ENCODE measurements around the gene SCRN3. TPM values are rescaled to one million over a fixed set of nuclear protein-coding genes. Genes with fewer than 3 reads are reported as not detected.
"Not testable (repeated sequence)": the region's sequence is repeated elsewhere in the genome, so short reads cannot be mapped to it uniquely, and the experiment has no call there.

SCRN3 gene
- polyA plus RNA-seq, 1 donor from 2014 or later, result 57.1 TPM

DNA sequence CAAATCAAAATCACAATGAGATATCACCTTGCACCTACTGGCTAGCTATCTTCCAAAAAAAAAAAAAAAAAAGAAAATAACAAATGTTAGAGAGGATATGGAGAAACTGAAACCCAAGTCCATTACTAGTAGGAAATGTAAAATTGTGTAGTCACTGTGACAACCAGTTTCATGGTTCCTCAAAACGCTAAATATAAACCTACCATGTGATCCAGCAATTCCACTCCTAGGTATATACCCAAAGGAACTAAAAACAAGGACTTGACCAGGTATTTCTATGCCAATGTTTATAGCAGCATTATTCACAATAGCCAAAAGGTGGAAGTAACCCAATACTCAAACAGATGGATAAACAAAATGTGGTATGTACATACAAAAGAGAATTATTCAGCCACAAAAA, 11.7 kb upstream of the SCRN3 start:
- Histone ChIP-seq H3F3A (ENCODE audit: insufficient read depth, low read length, poor library complexity, severe bottlenecking) (no peaks in the 10 kb centered on the region), H4K20me1 (ENCODE audit: insufficient read depth) (no peaks in the 10 kb centered on the region), H3K4me3 (ENCODE audit: low read length) (no peak overlapping the region), H3K27ac (ENCODE audit: low read length) (no peak overlapping the region), H3K36me3 (ENCODE audit: insufficient read depth, low read length) (no peaks in the 10 kb centered on the region), H3K27me3 (ENCODE audit: insufficient read depth, low read depth, low read length) (no peaks in the 10 kb centered on the region), H3K79me2 (replicated peaks; ENCODE audit: insufficient read depth, low read length) (peaks cover 6% of the 10 kb centered on the region), H3K4me2 (ENCODE audit: low read length) (no peak overlapping the region), H3K9me3 (ENCODE audit: low read length) (no peaks in the 10 kb centered on the region), H2AFZ (ENCODE audit: low read depth, low read length) (no peak overlapping the region), H3K9ac (ENCODE audit: low read length) (no peak overlapping the region), H3K9me2 (ENCODE audit: insufficient read depth, low read length) (no peaks in the 10 kb centered on the region)
- TF ChIP-seq EP300 (conservative IDR thresholded peaks at IDR 0.05; ENCODE audit: poor library complexity, severe bottlenecking) (no peak), MXI1 (conservative IDR thresholded peaks at IDR 0.05; ENCODE audit: poor library complexity, severe bottlenecking) (no peak), POLR2AphosphoS5 (IDR thresholded peaks at IDR 0.05) (no peak), TAF1 (IDR thresholded peaks at IDR 0.05; ENCODE audit: low read depth) (no peak), EZH2 (IDR thresholded peaks at IDR 0.05; ENCODE audit: borderline replicate concordance, insufficient read depth, low read length, poor library complexity, severe bottlenecking) (no peak), SMC3 (conservative IDR thresholded peaks at IDR 0.05; ENCODE audit: poor library complexity) (no peak), RAD21 (conservative IDR thresholded peaks at IDR 0.05) (no peak)
- TF ChIP-seq, protein P1, sequence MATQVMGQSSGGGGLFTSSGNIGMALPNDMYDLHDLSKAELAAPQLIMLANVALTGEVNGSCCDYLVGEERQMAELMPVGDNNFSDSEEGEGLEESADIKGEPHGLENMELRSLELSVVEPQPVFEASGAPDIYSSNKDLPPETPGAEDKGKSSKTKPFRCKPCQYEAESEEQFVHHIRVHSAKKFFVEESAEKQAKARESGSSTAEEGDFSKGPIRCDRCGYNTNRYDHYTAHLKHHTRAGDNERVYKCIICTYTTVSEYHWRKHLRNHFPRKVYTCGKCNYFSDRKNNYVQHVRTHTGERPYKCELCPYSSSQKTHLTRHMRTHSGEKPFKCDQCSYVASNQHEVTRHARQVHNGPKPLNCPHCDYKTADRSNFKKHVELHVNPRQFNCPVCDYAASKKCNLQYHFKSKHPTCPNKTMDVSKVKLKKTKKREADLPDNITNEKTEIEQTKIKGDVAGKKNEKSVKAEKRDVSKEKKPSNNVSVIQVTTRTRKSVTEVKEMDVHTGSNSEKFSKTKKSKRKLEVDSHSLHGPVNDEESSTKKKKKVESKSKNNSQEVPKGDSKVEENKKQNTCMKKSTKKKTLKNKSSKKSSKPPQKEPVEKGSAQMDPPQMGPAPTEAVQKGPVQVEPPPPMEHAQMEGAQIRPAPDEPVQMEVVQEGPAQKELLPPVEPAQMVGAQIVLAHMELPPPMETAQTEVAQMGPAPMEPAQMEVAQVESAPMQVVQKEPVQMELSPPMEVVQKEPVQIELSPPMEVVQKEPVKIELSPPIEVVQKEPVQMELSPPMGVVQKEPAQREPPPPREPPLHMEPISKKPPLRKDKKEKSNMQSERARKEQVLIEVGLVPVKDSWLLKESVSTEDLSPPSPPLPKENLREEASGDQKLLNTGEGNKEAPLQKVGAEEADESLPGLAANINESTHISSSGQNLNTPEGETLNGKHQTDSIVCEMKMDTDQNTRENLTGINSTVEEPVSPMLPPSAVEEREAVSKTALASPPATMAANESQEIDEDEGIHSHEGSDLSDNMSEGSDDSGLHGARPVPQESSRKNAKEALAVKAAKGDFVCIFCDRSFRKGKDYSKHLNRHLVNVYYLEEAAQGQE (IDR thresholded peaks at IDR 0.05; ENCODE audit: borderline replicate concordance), result no peak
- TF ChIP-seq, protein P2, sequence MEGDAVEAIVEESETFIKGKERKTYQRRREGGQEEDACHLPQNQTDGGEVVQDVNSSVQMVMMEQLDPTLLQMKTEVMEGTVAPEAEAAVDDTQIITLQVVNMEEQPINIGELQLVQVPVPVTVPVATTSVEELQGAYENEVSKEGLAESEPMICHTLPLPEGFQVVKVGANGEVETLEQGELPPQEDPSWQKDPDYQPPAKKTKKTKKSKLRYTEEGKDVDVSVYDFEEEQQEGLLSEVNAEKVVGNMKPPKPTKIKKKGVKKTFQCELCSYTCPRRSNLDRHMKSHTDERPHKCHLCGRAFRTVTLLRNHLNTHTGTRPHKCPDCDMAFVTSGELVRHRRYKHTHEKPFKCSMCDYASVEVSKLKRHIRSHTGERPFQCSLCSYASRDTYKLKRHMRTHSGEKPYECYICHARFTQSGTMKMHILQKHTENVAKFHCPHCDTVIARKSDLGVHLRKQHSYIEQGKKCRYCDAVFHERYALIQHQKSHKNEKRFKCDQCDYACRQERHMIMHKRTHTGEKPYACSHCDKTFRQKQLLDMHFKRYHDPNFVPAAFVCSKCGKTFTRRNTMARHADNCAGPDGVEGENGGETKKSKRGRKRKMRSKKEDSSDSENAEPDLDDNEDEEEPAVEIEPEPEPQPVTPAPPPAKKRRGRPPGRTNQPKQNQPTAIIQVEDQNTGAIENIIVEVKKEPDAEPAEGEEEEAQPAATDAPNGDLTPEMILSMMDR (IDR thresholded peaks at IDR 0.05; ENCODE audit: poor library complexity, severe bottlenecking), result no peak

DNA sequence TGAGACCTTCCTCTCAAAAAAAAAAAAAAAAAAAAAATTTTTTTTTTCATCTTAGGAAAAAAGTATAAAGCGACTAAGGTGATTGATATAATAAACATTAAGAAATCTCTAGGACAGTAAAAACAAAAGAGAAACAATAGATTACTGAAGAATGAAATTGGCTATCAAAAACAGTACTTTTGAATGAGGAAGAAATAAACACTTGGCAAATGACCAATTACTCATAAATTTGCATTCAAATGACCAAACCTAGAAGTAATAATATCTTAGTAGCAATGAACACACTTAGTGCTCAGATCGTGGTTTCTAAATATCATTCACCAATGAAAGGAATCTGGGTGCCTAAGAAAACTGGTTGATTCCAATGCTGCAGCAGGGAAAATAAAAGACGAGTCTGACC, 10.3 kb upstream of the SCRN3 start:
- Histone ChIP-seq H3K27me3 (ENCODE audit: insufficient read depth, low read depth, low read length) (no peaks in the 10 kb centered on the region), H4K20me1 (ENCODE audit: insufficient read depth) (no peaks in the 10 kb centered on the region), H3K4me3 (ENCODE audit: low read length) (no peak overlapping the region), H2AFZ (ENCODE audit: low read depth, low read length) (no peak overlapping the region), H3K36me3 (ENCODE audit: insufficient read depth, low read length) (no peaks in the 10 kb centered on the region), H3K4me2 (ENCODE audit: low read length) (no peak overlapping the region), H3K79me2 (replicated peaks; ENCODE audit: insufficient read depth, low read length) (peaks cover 6% of the 10 kb centered on the region), H3F3A (ENCODE audit: insufficient read depth, low read length, poor library complexity, severe bottlenecking) (no peaks in the 10 kb centered on the region), H3K9me3 (ENCODE audit: low read length) (no peaks in the 10 kb centered on the region), H3K9ac (ENCODE audit: low read length) (no peak overlapping the region), H3K27ac (ENCODE audit: low read length) (no peak overlapping the region), H3K9me2 (ENCODE audit: insufficient read depth, low read length) (no peaks in the 10 kb centered on the region)
- no peak for TF ChIP-seq SMC3 (conservative IDR thresholded peaks at IDR 0.05; ENCODE audit: poor library complexity)
- TF ChIP-seq EP300 (conservative IDR thresholded peaks at IDR 0.05; ENCODE audit: poor library complexity, severe bottlenecking), result no peak
- TF ChIP-seq POLR2AphosphoS5 (IDR thresholded peaks at IDR 0.05), result no peak
- TF ChIP-seq, protein P2 (IDR thresholded peaks at IDR 0.05; ENCODE audit: poor library complexity, severe bottlenecking), result no peak
- no peak for TF ChIP-seq TAF1 (IDR thresholded peaks at IDR 0.05; ENCODE audit: low read depth)
- TF ChIP-seq, protein P1 (IDR thresholded peaks at IDR 0.05; ENCODE audit: borderline replicate concordance), result no peak
- no peak for TF ChIP-seq RAD21 (conservative IDR thresholded peaks at IDR 0.05)
- TF ChIP-seq EZH2 (IDR thresholded peaks at IDR 0.05; ENCODE audit: borderline replicate concordance, insufficient read depth, low read length, poor library complexity, severe bottlenecking), result no peak
- TF ChIP-seq MXI1 (conservative IDR thresholded peaks at IDR 0.05; ENCODE audit: poor library complexity, severe bottlenecking), result no peak

DNA sequence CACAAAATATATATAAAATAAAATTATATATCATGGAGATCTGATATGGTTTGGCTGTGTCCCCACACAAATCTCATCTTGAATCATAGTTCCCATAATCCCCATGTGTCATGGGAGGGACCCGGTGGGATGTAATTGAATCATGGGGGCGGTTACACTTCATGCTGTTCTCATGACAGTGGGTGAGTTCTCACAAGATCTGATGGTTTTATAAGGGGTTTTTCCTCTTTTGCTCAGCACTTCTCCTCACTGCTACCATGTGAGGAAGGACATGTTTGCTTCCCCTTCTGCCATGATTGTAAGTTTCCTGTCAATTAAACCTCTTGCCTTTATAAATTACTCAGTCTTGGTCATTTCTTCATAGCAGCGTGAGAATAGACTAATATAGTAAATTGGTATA, 6.8 kb upstream of the SCRN3 start:
- H3K4me2 ChIP-seq (ENCODE audit: low read length); H3K27ac ChIP-seq (ENCODE audit: low read length); H3K4me3 ChIP-seq (ENCODE audit: low read length); H3K27me3 ChIP-seq (ENCODE audit: insufficient read depth, low read depth, low read length); H3K9me3 ChIP-seq (ENCODE audit: low read length); H3F3A ChIP-seq (ENCODE audit: insufficient read depth, low read length, poor library complexity, severe bottlenecking); H3K9me2 ChIP-seq (ENCODE audit: insufficient read depth, low read length); H4K20me1 ChIP-seq (ENCODE audit: insufficient read depth); H2AFZ ChIP-seq (ENCODE audit: low read depth, low read length); H3K36me3 ChIP-seq (ENCODE audit: insufficient read depth, low read length); H3K9ac ChIP-seq (ENCODE audit: low read length): not testable (repeated sequence)
- peaks cover 28% of the 10 kb centered on the region for H3K79me2 ChIP-seq (replicated peaks; ENCODE audit: insufficient read depth, low read length)

Measured in neural cell (in vitro differentiated cells).